ENCODE data around the gene LAMC1.
A peak's percentile ranks its signal among the peaks of the same experiment; 100 is the strongest.

Gene LAMC1

DNA sequence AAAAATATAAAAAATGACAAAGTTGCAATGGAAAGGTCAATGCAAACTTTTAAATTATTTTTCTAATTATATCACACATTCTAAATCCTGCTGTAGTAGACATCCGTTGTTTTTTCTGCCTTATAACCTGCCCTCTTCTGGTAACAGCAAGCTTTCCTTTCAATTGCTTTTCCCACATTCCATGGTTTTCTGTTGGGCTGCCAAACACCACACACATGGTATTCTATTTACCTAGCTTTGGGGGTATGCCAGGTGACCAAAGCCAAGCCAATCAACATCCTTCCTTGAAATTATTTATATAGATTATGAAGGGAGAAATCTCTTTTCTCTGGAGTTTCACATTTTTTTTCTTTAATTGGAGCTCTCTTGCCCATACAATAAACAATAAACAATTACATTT is 3.4 kb upstream of the LAMC1 start:
- no peak for DNase-seq (ENCODE audit: low read depth in 1 of 2, low spot score in 1 of 2)

DNA sequence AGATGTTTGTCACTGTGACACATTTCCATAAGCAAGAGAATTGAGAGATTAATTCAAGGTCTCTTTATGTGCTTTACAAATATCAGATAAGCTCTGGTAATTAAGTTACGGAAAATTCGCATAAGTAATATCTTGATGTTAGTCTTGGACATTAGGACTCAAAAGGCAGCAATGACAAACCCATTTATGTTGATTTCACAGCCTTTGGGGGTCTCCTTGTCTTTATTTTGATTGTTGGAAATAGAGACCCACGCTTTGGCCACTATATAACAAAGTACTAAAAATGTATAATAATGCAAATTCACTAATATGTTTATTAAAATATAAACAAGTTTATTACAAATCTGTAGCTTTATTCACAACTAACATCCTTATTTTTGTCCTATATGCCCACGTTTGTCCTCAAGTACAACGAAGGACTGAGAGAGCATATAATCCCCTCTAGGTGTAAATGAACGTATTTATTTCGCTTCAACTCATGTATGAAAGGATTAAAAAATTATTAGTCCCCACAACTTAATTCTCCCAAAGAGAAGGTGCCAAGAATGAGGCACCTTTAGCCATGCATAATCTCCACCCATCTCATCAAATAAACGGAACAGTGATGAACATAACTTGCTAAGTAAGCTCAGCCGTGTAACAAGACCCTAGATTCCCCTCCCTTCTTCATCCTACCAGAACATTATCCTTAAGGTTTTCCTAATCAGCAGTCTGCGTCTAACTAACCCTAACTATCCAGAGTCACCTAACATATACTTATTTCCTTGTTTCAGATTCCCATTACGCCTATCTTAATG is 1.6 kb upstream of the LAMC1 start:
- no peak for DNase-seq (ENCODE audit: low read depth in 1 of 2, low spot score in 1 of 2)

DNA sequence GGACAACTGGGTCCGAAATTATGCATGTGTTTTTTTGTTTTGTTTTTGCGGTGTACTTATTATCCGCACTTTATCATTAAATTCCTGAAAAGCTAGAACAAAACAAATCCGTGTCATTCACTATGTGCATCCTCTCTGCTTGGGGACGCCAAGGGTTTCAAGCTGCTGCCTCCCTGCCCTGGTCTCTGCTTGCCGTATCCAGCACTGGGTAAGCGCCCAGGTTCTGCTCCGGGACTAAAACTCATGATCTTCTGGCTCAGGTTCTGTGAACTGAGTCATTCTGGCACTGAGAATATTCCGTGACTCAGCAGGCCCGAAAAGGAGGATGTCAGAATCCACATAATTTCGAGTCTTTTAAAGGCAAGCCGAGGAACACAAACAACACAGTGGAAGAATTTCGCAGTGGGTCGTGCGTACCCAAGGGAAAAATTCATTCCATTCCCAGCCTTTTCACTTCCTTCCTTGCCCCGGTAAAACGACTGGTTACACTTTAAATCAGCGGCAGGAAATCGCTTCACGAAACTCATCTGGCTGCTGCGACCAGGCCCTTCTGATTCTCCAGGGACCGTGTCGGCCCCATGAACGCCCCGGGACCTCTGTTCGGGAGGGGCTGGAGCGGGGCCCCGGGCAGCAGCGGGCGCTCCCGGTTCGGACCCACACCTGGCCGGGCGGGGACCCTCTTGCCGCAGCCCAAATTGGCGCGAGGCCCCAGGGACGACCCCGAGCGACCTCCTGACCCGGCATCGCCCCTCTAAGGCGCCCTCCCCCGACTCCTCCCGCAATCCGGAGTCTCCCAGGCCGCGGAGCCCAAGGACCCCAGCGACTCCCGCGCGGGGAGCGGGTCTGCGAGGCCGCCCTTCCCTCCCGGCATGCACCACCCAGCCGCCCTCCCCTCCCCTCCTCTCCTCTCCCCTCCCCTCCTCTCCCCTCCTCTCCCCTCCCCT is 746 bp upstream of the LAMC1 start:
- DNase-seq (ENCODE audit: low read depth in 1 of 2, low spot score in 1 of 2): no peak

- DNase-seq (ENCODE audit: low read depth in 1 of 2, low spot score in 1 of 2): peak; percentile 4 to 14
Measured at GRCh38 chr1:183023601-183024316, 539 bp downstream of the LAMC1 start.

GRCh38 chr1:183024317-183025009 is 1.2 kb downstream of the LAMC1 start:
- DNase-seq (ENCODE audit: low read depth in 1 of 2, low spot score in 1 of 2): no peak

GRCh38 chr1:183025010-183025337 is 1.8 kb downstream of the LAMC1 start:
- DNase-seq (ENCODE audit: low read depth in 1 of 2, low spot score in 1 of 2): no peak

DNA sequence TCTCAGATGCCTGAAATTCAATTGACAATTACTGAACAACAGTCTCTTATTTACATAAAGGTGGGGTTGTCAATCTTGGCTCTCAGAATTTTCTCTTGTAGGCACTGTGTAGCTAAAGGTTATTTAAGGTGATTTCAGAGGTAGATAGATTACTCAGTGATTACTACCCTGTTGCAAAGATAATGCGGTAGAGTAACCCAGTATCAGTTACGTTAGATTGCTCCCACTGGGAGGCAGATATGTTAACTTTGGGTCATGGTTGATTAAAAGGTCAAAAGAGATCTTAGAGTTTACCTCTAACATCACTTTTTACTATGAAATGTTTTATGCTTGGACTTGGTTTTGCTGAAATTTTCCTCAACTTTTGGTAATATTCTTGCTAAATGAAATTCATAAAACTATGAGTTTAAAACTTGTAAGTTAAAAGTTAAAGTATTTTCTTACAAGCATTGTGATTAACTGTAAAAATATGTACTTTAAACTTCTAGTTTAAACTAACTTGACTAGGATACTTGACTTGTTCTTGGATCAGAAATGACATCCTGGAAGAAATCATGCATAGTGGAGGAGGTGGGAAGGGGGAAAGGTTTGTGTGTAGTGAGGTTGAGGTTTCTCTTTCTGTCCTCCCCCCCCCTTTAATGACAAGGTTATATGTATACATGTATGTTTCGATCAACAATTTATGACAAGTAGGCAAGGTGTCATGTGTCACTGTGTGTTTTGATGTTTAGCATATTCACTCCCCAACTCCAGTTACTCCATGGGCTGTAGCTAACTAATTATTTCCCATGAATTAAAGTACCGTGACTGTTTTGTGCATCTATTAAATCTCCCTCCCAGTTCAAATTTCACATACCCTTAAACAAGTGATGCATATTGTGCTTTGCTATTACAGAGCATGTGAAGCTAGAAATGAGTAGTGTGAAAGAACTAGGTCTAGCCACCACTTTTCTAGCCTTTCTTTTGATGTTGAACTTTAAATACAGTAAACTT is 2.9 kb downstream of the LAMC1 start:
- no peak for DNase-seq (ENCODE audit: low read depth in 1 of 2, low spot score in 1 of 2)

DNA sequence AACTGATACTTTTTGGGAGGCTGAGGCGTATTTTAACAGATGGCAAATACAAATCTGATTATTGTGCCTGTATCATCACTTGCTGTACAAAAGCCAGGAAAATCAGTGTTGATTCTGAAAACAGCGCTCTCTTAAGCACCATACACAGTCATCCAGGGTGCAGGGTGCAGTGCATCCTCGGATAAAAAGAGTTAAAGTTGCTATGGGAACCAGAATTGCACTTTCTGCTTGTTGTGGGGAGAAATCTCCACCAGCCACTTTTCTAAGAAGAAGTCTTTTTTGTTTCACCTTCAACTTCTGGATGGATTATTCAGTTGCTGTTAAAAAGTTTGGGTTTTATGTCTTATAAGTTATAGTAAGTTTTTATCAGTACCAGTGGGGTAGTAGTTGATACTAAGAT is 3.8 kb downstream of the LAMC1 start:
- DNase-seq (ENCODE audit: low read depth in 1 of 2, low spot score in 1 of 2): no peak

GRCh38 chr1:183027791-183028190 is 4.6 kb downstream of the LAMC1 start:
- DNase-seq (ENCODE audit: low read depth in 1 of 2, low spot score in 1 of 2): no peak

- no peak for DNase-seq (ENCODE audit: low read depth in 1 of 2, low spot score in 1 of 2)
Measured at GRCh38 chr1:183029591-183030000, 6.4 kb downstream of the LAMC1 start.

DNA sequence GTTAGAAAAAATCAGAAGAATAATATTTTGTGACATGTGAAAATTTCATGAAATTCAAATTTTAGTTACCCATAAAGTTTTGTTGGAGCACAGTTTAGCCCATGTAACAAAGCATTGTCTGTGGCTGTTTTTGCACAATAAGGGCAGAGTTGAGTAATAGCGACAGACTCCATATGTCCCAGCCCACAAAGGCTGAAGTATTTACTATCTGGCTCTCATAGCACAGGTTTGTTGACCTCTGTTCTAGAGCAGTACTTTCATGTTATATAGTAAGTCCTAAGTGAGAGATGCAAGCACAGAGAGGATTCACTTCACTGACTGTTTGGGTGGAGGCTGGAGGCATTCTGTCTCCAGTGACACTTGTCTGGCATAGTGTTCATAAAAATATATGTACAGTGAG is 6.8 kb downstream of the LAMC1 start:
- DNase-seq (ENCODE audit: low read depth in 1 of 2, low spot score in 1 of 2): no peak

DNA sequence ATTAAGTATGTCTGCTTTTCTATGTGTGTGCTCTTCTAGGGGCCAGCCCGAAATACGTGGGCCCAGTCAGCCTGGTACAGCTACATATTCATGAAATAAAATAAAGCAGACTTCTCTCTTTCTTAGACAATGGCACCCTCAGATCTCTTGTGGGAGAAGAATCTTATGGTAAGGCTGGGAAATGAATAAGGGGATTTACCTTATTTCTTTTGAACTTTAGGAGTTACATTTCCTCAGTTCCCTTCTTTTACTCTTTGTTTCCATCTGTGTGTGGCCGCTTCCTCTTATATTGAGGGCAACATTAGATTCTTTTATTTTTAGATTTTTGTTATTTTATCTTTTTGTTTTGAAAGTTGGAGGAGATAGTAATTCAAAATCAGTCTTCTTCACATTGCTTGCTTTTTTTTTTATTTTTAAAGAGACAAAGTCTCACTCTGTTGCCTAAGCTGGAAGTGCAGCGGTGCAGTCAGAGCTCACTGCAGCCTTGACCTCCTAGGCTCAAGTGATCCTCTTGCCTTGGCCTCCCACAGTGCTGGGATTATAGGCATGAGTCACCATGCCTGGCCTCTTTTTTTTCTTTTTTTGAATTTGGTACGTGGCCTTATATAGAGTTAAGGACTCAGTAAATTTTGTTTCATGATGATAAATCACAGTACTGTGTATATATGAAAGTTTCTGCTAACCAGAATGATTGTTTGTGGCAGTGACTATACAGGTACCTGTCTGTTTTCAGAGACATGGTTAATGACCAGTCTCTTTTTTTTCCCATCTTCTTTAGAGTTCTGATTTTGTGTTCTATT is 9.1 kb downstream of the LAMC1 start:
- no peak for DNase-seq (ENCODE audit: low read depth in 1 of 2, low spot score in 1 of 2)

DNA sequence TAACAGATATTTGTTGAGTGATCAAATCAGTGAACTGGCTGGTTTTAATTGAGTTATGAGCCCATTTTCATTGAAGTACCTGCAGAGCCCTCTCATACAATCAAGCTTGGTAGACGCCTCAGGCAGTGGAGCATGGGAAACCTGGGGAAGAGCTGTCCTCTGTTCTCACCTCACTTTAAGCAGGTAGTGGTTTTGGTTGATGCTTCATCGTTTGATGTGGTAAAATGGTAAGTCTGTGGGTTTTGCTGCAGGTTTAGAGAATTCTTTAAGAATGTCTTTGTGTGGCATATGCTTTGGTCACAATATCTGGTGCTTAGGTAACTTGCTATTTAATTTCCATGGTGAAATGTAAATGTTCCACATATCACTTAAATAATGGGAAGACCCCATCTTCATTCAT is 10.0 kb downstream of the LAMC1 start:
- no peak for DNase-seq (ENCODE audit: low read depth in 1 of 2, low spot score in 1 of 2)

DNA sequence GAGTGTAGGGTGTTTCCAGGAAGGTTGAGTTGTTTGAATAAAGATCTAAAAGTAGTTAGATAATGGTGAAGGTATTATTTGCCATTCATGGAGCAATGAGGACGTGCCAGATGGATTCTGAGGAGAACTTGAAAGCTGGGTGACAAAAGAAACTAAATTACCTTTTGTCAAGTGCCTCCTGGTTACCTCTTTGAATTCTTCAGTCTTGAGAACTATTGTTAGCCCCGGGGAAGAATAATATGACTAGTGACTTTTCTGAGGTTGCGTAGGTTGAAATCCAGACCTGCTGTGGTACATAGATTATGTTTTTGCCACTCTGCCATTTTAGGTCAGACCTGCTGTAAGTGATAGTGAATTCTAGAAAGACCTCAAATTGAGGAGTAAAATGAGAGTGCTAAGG is 11.5 kb downstream of the LAMC1 start:
- no peak for DNase-seq (ENCODE audit: low read depth in 1 of 2, low spot score in 1 of 2)

GRCh38 chr1:183038333-183038866 is 15.2 kb downstream of the LAMC1 start:
- no peak for DNase-seq (ENCODE audit: low read depth in 1 of 2, low spot score in 1 of 2)

DNA sequence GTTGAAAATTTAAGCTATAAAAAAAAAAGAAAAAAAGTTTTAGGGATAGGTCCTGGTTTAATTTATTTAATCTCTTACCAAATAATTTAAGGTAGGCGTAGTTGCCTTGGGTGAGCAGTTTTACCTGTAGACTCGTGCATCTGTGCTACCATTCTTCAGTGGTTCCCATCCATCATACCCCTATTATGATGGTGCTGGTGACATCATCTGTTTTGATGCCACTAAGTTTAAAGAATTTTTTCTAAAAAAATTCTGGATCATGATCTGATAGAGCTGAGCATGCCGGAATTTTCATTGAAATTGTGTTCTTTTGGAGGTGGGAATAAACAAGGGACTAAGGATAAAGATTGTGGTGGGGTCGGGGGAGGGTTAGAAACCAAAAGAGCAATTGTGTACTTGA is 15.7 kb downstream of the LAMC1 start:
- DNase-seq (ENCODE audit: low read depth in 1 of 2, low spot score in 1 of 2): no peak

DNA sequence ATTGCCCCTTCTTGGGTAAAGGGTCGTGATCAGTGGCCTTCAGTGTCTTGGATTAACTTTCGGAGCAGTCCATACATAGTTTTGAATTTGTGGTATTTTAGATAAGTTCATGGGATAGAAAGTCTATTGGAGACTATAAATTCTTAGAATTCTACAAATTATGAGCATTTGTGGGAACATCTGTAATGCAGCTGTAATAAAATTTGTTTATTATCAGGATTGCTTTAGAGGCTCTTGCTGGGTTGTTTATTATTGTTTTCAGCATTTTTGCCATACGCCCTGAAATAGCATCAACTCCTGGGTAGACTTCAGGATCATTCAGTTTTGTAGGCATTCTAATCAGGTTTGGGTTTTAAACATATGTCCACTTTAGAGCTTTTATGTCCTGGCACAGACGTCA is 16.1 kb downstream of the LAMC1 start:
- no peak for DNase-seq (ENCODE audit: low read depth in 1 of 2, low spot score in 1 of 2)

- DNase-seq (ENCODE audit: low read depth in 1 of 2, low spot score in 1 of 2): no peak
Measured at GRCh38 chr1:183039985-183040447, 16.8 kb downstream of the LAMC1 start.

DNA sequence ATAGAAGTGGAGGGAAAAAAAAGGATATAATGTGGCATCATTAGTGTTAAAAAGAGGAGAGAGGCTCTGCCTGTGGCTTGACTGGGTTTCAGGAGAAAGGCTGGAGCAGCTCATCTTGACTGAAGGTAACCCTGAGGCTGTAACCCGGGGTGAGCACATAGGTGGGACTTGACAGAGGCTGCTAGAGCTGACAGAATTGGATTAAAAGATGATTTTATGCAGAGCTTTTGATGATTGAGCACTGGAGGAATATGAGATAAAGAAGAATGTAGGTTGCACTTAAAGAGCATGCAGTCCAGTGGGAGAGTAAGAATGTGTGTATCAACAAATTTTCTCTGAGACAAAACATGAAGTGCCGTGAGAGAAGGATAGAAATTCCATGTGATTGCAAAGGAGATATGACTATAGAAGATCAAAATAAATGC is 17.3 kb downstream of the LAMC1 start:
- DNase-seq (ENCODE audit: low read depth in 1 of 2, low spot score in 1 of 2): no peak

Measured in stimulated activated CD4-positive, alpha-beta T cell treated with anti-CD3 and anti-CD28 coated beads, Interleukin-15, amount 100 ng/mL, for 1 hour (primary cell).